Cardiac septum (tissue), 1 donor: ENCODE measurements around the gene CARS1. TPM values are rescaled to one million over a fixed set of nuclear protein-coding genes. Genes with fewer than 3 reads are reported as not detected.

Experiments
- DNase-seq: peaks from one replicate; pipeline ENCODE4 v3.0.0-alpha.2; 2020; ENCODE audit warnings: low spot score
- intact Hi-C: fragments of 100-400 bp; cut with DNase I; formaldehyde crosslinking; loops from one replicate; pipeline ENCODE4 v1.14.0; 2022
- total RNA-seq: library from RNA; stranded (reverse); fragmentation: NEBNext Ultra II Directional; extraction: Animal tissue kit (Norgen Biotek cat#: 25700); gene quantifications from one replicate; pipeline ENCODE4 v1.2.1, GENCODE V29; 2021
- donor health status: DM: no; HTN: no; CAD: no.

Gene CARS1
- total RNA-seq, 1 donor from 2014 or later = 17.1 TPM

DNA sequence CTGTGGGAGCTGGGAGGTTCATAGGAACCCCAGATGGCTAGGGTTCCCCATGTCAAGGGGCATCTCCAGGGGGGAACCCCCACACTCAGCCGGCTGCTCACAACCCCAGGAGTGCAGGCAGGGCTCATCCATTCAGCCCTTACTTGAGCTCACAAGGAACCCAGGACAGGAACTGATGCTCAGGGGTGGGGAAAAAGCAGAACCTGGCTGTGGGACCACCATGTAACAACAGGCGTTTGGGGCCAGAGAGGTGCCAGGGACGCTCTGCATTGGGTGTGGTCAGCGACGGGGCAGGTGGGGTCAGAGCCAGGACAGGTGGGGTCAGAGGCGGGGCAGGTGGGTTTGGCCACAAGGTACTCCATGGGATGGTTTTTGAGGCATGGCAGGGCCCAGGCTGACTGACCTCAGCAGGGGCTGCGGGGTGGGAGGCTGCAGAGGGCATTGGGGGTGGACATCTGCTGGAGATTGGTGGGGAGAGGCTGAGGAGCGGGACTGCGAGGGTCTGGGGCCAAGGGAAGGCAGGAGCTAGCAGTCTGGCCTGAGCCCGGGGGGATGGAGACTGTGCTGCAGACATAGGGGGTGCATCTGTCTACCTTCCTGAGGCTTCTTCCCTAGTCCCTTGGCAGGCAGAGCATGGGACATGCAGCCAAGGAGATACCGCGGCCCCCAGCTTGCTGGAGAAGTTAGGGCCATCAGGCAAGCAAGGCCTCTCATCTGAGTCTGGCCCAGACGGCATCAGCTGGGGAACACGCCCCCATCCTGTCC lies 34.0 kb upstream of the CARS1 start:
- DNase-seq = peak; percentile 63

DNA sequence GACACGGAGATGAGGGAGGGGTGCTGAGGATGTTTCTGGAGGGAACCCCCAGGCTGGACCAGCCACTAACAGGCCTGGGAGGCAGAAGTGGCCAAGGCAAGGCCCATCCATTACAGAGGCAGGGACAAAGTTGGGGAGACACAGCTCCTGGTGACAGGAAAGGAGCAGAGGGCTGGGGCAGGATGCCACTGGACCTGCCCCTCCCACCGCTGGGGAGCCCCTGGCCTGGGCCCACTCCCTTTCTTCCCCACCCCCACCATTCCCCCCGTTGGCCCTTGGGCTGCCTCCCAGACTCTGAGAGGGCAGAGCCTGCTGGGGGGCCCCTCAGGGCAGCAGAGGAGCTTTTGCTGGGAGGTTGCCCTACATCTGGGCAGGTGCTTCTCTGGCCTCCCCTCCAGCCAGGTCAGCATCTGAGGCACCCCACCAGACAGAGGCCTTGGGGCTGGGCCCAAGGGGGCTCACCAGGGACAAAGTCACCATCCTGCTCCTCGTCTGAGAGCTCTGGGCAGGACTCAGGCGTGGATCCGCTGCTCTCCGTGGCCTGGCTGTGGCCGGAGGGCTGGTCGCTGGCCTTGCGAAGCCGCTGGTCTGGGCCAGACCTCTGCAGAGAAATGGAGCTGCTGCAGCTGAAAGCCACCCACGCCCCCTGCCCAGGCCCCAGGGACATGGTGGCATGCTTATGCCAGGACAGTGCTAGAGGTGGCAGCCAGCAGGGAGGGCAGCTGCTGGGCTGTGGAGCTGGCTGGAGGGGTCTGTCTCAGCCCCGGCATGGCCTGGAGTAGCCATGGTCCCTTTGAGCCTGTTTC lies 33.1 kb upstream of the CARS1 start:
- peak; percentile 50 for DNase-seq
- intact Hi-C loops = loop anchor here (10.0 kb wide), 1 partner anchor 115 kb away; no protein-coding TSS in a partner anchor

More for the DNA sequence above, 34.0 kb upstream of the CARS1 start:
- intact Hi-C loops = loop anchor here (1.0 to 10.0 kb wide), 2 partner anchors 54 to 116 kb away; no protein-coding TSS in a partner anchor

DNA sequence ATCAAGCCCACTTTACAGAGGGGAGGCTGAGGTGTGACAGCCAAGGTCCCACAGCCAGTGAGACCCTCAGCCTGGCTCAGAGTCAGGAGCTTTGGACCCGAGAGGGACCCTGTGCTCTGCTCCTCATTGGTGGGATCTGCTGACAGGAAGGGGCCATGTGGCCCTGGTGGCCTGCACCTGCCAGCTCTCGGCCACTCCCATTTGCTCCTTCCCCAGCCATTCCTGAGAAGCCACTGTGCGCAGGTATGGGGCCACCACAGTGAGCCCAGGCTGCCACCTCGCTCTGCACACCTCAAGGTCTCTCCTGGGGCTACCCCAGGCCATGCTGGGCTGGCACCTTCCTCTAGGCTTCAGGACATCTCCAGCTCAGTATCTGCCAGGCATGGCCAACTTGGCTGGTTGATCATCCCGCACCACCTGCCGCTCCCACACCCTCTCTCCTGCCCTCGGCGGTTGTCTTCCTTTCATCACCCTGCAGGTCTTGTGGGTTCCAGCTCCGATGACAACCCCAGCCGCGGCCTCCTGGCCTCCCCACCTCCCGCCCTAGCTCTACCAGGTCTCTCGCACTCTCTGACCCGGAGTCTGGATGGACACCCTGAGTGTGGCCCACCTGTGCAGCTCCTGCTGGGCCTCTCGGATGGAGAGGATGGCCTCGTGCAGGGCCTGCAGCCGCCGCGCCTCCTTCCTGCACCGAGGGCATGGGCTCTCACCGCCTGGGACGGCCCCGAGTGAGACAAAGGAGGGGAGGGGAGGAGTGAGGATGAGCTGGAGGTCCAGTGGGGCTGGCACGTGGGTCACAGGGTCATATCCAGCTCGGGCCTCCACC lies 32.2 kb upstream of the CARS1 start:
- intact Hi-C loops = loop anchor here (10.0 kb wide), 1 partner anchor 115 kb away; no protein-coding TSS in a partner anchor
- no peak for DNase-seq

DNA sequence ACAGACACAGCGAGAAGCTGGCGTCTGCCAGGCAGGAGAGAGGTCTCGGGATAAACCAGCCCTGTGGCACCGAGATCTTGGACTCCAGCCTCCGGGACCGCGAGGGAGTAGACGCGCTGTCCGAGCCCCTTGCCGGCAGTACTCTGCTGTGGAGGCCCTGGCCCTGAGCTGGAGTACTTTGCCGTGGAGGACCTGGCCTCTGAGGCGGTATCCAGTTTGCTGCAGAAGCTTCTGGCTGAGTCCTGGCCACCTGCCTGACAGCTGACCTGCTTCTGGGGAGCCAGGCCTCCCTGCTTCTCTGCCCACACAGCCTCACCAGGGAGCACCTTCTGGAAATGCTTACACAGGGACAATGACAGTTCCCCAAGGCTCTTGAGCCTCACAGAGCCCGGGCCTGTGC lies 31.6 kb upstream of the CARS1 start:
- intact Hi-C loops = no loop called here
- DNase-seq = peak; percentile 61

DNA sequence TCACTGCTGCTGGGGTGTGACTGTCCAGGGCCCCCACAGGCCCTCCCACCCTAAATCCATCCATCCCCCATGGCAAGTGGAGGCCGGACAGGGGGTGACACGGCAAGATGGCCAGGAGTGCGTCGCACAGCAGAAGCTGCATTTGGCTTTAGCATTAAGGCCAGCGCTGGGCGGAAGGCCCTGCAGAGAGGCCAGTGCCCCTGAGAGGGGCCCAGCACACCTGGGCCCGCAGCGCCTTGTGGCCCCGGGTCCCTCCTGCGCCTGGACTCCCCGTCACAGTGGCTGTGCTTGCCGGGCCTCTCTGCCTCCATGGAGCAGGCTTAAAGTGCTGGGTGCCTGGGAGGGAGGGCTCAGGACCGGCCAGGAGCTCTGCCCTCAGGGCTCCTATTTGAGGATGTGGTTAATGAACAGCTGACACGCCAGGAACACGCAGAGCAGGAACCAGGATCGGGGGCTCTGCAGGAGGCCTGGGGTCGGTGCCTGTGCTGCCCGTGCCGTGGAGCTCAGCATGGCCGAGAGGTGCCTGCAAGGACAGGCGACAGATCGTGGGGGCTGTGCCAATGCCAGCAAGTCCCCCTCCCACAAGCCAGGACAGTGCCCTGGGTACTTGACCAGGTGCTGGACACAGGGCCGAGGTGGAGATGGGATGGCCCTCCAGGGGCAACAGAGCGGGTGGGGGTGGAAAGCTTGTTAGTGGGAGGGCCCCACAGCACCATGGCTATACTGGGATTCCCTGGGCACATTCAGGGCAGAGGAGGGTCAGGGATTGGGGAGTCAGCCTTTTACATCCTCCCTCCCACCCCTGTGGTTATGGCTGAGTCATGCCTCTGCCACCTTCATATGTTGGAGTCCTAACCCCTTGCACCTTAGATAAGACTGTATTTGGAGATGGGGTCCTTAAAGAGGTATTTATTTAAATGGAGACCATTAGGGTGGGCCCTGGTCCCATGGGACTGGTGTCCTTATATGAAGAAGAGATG lies 30.9 kb upstream of the CARS1 start:
- intact Hi-C loops = no loop called here

DNA sequence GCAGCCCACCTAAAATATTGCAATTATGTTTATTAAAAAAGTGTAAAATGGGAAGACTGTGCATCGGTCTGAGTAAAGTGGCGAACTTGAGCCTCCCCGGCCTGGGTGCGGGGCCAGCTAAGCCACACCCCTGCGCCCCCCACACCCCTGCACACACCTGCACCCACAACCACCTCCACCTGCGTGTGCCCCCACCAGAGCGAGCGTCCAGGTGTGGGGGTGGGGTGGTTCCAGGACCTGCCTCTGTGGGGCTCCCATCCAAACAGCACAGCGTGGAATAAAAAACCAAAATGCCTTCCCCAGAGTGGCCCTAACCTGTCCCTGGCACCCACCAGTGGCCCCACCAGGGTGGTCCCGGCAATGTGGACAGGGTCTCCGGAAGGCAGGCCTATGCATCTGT lies 30.1 kb upstream of the CARS1 start:
- intact Hi-C loops = no loop called here
- no peak for DNase-seq

More for the DNA sequence above, 30.9 kb upstream of the CARS1 start:
- peak; percentile 59 for DNase-seq

DNA sequence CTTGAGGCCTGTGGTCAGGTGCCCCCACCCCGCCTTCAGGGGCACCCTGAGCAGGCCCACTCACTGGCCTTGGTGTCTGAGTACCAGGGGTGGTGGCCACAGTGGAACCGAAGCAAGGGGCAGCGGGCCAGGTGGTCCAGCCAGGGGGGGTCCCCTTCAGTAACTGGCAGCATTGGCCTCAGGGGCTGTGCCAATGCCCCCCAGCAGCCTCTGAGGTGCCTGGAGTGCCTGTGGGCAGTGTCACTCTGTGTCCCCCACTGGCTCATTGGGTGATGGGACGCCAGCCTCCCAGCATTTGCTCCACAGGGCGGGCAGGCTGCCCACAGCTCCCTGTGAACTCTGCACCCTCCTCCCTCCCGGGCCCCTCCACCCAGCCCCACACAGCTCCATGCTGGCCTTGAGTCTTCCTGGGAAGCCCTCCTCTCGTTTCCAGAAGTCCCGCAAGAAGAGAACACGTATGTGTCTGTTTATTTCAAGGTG lies 29.5 kb upstream of the CARS1 start:
- DNase-seq = peak; percentile 64
- intact Hi-C loops = no loop called here

DNA sequence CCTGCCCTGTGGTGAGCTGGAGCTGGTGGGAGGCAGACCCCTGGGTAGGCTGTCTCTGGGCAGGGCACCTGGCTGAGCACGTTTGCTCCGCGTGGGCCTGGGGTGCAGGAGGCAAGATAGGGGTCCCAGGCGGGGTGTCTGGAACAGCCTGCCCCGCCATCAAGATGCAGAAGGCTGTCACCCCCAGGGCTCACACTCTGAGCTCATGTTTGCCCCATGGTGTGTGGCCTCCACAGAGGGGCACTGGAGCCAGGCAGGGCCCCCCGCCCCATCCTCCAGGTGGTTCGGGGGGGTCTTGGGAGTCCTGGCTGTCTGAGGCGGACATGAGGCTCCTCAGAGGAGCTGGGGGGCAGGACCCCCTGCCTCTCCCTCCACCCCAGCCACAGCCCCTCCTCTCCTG lies 28.9 kb upstream of the CARS1 start:
- no peak for DNase-seq
- intact Hi-C loops = no loop called here

DNA sequence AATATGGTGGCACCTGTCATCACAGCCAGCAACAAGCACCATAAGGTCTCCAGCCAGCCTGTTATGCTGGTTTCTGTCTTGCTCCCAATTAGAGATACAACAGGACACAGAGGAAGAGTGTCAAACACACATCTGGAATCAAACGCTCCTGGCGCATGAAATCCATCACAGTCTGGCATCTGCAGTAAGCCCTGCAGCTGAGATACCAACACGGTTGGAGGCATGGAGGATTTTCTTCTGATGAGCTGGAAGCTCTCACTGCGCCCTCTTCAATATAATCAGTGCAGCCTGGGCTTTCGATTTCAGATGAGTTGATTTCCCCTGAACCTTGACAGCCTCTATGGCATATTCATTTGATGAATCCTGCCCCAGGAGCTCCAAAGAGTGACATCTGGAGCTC lies 27.8 kb upstream of the CARS1 start:
- DNase-seq = peak; percentile 41
- intact Hi-C loops = no loop called here

DNA sequence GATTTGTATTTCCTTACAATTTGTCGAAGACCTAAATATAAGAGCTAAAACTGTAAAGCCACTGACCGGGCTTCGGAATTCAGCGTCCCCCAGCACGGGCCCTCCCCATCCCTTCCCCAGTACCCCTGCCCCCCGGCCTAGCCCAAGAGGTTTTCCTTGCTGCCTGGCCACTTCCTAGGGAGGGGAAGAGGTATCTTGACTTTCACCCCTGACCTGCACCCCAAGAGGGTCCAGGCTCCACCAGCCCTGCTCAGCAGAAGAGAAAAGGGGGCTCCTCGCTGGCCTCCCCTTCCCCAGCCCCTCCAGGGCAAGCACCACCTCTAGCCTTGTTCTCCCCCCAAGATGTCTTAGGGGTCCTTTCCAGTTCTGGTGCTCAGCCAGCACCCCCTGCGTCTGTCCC lies 26.1 kb upstream of the CARS1 start:
- intact Hi-C loops = no loop called here
- peak; percentile 53 for DNase-seq

DNA sequence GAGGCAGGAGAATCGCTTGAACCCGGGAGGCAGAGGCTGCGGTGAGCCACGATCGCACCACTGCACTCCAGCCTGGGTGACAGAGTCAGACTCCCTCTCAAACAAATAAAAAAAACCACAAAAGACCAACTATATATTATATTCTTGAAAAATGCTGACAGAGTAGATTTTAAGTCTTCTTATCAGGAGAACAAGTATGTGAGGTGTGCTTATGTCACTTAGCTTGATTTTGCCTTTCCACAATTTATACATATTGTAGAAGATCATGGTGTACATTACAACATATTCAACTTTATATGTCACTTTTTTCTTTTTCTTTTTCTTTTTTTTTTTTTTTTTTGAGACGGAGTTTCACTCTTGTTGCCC lies 24.1 kb upstream of the CARS1 start:
- intact Hi-C loops = no loop called here
- DNase-seq = no peak

DNA sequence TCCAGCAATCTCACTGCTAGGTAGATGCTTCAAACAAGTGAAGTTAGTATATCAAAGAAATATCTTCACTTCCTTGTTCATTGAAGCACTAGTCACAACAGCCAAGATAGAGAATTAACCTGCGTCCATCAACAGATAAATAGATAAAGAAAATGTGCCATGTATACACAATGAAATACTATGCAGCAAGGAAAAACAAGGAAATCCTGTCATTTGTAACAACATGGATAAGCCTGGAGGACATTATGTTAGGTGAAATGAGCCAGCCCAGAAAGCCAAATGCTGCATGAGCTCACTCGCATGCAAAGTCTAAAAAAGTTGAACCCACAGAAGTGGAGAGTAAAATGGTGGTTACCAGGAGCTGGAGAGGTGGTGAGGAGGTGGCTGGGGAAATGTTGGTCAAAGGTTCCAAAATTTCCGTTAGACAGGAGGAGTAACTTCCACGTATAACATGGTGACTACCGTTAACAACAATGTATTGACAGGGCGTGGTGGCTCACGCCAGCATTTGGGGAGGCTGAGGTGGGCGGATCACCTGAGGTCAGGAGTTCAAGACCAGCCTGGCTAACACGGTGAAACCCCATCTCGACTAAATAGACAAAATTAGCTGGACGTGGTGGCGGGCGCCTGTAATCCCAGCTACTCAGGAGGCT lies 23.6 kb upstream of the CARS1 start:
- peak; percentile 50 for DNase-seq

DNA sequence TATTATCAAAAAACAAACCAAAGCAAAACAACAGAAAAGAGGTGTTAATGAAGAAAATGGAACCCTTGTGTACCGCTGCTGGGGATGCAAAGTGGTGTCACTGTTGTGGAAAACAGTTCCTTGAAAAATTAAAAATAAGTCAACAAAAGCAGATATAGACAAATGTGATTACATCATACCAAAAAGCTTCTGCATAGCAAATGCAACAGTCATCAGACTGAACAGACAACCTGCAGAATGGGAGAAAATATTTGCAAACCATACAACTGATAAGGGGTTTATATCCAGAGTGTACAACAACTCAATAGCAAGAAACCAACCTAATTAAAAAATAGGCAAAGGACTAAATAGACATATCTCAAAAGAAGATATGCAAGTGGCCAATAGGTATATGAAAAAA lies 22.9 kb upstream of the CARS1 start:
- intact Hi-C loops = no loop called here
- DNase-seq = no peak

More for the DNA sequence above, 23.6 kb upstream of the CARS1 start:
- intact Hi-C loops = no loop called here

DNA sequence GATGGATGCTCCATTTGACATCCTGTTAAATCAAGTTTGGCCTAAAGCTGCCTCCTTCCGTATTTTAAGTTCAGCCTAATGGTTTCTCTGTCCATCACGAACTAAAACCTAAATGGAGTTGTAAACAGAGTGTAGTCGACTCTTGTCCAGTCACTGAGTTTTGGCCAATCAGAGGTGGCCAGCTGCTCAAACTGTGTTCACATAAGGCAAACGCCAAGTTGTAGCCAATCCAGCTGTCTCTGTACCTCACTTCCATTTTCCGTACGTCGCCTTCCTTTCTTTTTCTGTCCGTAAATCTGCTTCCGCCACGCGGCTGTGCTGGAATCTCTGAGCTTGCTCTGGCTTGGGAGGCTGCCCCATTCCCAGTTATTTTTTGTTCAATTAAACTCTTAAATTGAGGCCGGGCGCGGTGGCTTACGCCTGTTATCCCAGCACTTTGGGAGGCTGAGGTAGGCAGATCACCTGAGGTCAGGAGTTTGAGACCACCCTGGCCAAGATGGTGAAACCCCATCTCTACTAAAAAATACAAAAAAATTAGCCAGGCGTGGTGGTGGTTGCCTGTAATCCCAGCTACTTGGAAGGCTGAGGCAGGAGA lies 20.7 kb upstream of the CARS1 start:
- intact Hi-C loops = no loop called here

DNA sequence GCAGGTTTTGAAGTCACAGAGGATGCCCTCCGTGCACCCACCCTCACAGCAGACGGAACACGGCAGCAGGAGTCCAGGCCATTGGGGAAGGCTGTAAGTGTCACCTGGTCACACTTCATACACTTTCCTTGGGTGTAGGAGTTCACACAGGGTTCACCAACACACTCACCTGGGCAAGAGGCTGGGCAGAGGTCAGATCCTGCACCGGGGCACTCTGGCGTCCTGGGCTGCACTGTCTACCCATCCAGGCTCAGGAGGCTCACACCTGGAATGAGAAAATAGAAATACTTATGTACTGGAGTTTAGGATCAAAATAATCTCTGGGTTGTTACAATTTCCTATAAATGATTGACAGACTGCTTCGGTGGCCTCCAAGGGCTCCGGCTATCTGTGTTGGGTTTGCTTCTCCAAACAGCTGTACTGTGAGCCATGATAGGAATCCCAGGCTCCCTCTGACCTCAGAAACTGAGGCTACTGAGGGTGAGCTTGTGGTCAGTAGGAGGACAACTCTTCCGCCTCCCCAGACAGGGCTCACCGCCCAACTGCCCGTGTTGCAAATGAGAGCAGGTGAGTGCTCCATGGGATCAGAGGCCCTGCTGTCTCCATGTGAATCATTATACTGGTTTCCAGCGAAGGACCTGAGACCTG lies 20.1 kb upstream of the CARS1 start:
- intact Hi-C loops = no loop called here
- no peak for DNase-seq

More for the DNA sequence above, 20.7 kb upstream of the CARS1 start:
- DNase-seq = no peak

DNA sequence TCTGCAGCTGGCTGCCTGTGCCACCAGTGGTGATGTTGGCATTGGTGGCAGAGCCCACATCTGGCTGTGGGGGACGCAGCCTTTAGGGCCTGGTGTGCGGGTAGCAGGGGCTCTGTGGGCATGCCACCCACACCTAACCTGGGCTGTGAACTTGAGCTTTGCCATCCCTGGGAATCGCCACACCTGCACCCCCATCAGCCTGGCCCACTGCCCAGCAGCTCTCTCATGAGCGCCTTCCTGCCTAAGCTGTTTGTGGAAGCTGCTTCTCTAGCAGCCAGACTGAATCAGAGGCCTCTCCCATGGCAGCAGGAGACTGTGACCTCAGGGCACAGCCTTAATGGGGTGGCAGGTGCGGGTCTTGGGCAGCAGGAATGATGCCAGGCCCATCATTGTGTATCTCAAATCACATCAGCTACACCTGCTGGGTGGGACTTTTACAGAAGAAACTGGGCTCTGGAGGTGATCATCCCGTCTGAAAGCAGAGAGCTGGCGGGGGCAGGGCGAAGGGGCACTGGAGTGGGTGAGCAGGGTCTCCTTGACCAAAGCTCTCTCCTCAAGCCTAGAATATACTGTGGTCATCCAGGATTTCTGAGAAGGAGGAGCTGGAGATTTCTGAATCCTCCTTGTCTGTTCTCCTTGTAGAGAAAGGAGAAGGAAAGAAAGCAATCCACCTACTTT lies 17.8 kb upstream of the CARS1 start:
- intact Hi-C loops = no loop called here
- DNase-seq = no peak

DNA sequence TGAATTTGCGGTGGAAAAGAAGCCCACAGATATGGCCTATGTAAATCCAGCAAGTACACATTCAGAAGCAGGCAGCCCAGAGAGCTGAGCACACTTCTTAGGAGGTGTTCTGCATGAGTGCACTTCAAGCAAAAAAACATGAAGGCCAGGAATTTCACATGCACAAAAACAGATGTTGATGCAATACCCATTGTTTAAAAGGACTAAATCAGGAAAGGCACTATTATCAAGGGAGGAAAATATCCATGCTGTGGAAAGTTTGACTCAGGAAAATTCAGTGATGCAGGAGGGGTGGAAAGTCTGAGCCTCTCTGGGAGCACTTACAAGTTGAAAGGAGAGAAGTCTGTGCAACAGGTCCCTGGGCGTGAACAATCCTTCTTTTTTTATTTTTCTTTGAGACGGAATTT lies 15.8 kb upstream of the CARS1 start:
- intact Hi-C loops = no loop called here
- no peak for DNase-seq
